Astrocyte (in vitro differentiated cells and primary cell): ENCODE measurements around the gene MAST3.

ENCODE experiments used
- EZH2 ChIP-seq: IDR thresholded peaks from 2 replicates; pipeline ENCODE4 v1.6.1; 2012; ENCODE audit warnings: mild to moderate bottlenecking, low read length, inconsistent platforms; ENCODE audit not compliant: insufficient read depth
- TF ChIP-seq, protein P1 (sequence below): IDR thresholded peaks from 2 replicates; pipeline ENCODE4 v1.5.1; 2011; ENCODE audit warnings: low read depth, mild to moderate bottlenecking, inconsistent platforms, low read length, moderate library complexity; ENCODE audit not compliant: insufficient read depth

DNA sequence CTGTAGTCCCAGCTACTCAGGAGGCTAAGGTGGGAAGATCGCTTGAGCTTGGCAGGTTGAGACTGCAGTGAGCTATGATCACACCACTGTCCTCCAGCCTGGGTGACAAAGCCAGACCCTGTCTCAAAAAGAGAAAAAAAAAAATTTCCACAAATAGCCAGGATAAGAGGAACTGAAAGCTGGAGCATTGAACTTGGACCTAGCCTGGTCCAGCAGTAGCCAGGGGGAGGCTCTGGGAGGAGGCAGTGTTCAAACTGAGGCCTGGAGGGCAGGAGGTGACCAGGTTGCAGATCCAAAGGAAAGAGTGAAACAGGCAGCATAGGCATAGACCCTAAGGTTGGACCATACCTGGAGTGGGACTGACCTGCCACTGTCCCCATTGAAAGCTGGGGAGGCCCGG lies 28.5 kb downstream of the MAST3 start:
- TF ChIP-seq, protein P1, sequence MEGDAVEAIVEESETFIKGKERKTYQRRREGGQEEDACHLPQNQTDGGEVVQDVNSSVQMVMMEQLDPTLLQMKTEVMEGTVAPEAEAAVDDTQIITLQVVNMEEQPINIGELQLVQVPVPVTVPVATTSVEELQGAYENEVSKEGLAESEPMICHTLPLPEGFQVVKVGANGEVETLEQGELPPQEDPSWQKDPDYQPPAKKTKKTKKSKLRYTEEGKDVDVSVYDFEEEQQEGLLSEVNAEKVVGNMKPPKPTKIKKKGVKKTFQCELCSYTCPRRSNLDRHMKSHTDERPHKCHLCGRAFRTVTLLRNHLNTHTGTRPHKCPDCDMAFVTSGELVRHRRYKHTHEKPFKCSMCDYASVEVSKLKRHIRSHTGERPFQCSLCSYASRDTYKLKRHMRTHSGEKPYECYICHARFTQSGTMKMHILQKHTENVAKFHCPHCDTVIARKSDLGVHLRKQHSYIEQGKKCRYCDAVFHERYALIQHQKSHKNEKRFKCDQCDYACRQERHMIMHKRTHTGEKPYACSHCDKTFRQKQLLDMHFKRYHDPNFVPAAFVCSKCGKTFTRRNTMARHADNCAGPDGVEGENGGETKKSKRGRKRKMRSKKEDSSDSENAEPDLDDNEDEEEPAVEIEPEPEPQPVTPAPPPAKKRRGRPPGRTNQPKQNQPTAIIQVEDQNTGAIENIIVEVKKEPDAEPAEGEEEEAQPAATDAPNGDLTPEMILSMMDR: no peak
- no peak for TF ChIP-seq EZH2
